Upper lobe of left lung (tissue), 6 donors: Measurements from ENCODE around the gene TBXAS1. TPM values are rescaled to one million over a fixed set of nuclear protein-coding genes. Genes with fewer than 3 reads are reported as not detected.

Experiments
- ATAC-seq, 2 donors: fragments of 200-7000 bp; cut with Tn5 transposase; one replicate each; pipeline ENCODE4 v1.9.1; 2022; ENCODE audit warnings: mild to moderate bottlenecking in 2 of 2, moderate library complexity in 2 of 2; ENCODE audit not compliant: low FRiP score in 2 of 2
- DNase-seq, 2 donors: peaks; one replicate each; pipeline ENCODE4 v3.0.0-alpha.2; 2019 to 2020
- H3K27ac ChIP-seq, 4 donors: fragments of 200-600 bp; sonication (generic); one replicate each; pipeline ENCODE4 v1.5.1; 2016 to 2019
- H3K27me3 ChIP-seq, 4 donors: fragments of 200-600 bp; sonication (generic); one replicate each; pipeline ENCODE4 v1.5.1; 2017 to 2019
- H3K36me3 ChIP-seq, 4 donors: fragments of 200-600 bp; sonication (generic); one replicate each; pipeline ENCODE4 v1.5.1; 2016 to 2019
- H3K4me1 ChIP-seq, 4 donors: fragments of 200-600 bp; sonication (generic); one replicate each; pipeline ENCODE4 v1.5.1; 2018 to 2019
- H3K4me3 ChIP-seq, 4 donors: fragments of 200-600 bp; sonication (generic); one replicate each; pipeline ENCODE4 v1.5.1; 2017 to 2019; ENCODE audit warnings: mild to moderate bottlenecking in 2 of 4, moderate library complexity in 1 of 4
- H3K9me3 ChIP-seq, 4 donors: fragments of 200-600 bp; sonication (generic); one replicate each; pipeline ENCODE4 v1.5.1; 2018 to 2019
- CTCF ChIP-seq, 6 experiments: fragments of 450-650 bp in 4 of 6; fragments of 200-600 bp in 2 of 6; sonication (generic) in 2 of 6; IDR thresholded peaks; one replicate each; pipeline ENCODE4 v1.5.1; 2016 to 2019; ENCODE audit warnings: antibody characterized with exemption in 6 of 6
- EP300 ChIP-seq, 4 donors: sonication (generic); formaldehyde crosslinking; IDR thresholded peaks; one replicate each; pipeline ENCODE4 v1.5.1; 2017; ENCODE audit warnings: antibody characterized with exemption in 4 of 4, control low read depth in 2 of 4
- POLR2A ChIP-seq, 4 donors: fragments of 450-650 bp; IDR thresholded peaks; one replicate each; pipeline ENCODE4 v1.5.1; 2016 to 2017; ENCODE audit warnings: antibody characterized with exemption in 4 of 4, mild to moderate bottlenecking in 2 of 4
- POLR2AphosphoS5 ChIP-seq, 2 donors: sonication (generic); formaldehyde crosslinking; IDR thresholded peaks; one replicate each; pipeline ENCODE4 v1.5.1; 2017; ENCODE audit warnings: antibody characterized with exemption in 2 of 2
- WGBS, 2 donors: methylation state at CpG; one replicate each; pipeline ENCODE4 v1.1.5; 2017 to 2018; 5-methylcytosine and 5-hydroxymethylcytosine counted together
- total RNA-seq, 6 donors: library from RNA; depleted of rRNA in 4 of 6; stranded (reverse); fragments of >200 nt in 4 of 6; gene quantifications; one replicate each; pipeline versions ENCODE4 v1.1.0 to v1.2.1, GENCODE V29; 2016 to 2021
- donor health status: DM: no; HTN: no; CAD: no; lungs with moderate emphysema.
- donor health status: DM: no; HTN: yes; CAD: no; lungs with severe emphysema.

TBXAS1 gene
- total RNA-seq, 6 donors from 2014 or later, result 62.8 to 317 (median 85.6) TPM

- no peak for ATAC-seq
- Histone ChIP-seq H3K27me3 (no peaks in the 10 kb centered on the region), H3K36me3 (peaks cover 0 to 5% (median 0%) of the 10 kb centered on the region in 4 donors), H3K27ac (peak overlapping the region; percentile 2 to 67 (median 58)), H3K4me3 (no peak overlapping the region), H3K9me3 (no peaks in the 10 kb centered on the region), H3K4me1 (peaks cover 10 to 49% (median 32%) of the 10 kb centered on the region in 4 donors)
- WGBS, 2 donors, result 54 to 57% methylated on average over 8 of the region's 8 CpGs
- TF ChIP-seq POLR2A (IDR thresholded peaks at IDR 0.05) (no peak), CTCF (IDR thresholded peaks at IDR 0.05) (no peak), EP300 (IDR thresholded peaks at IDR 0.05) (no peak), POLR2AphosphoS5 (IDR thresholded peaks at IDR 0.05) (no peak)
- DNase-seq, result no peak
Observed at GRCh38 chr7:139873593-139874301, 44.7 kb downstream of the TBXAS1 start.

DNA sequence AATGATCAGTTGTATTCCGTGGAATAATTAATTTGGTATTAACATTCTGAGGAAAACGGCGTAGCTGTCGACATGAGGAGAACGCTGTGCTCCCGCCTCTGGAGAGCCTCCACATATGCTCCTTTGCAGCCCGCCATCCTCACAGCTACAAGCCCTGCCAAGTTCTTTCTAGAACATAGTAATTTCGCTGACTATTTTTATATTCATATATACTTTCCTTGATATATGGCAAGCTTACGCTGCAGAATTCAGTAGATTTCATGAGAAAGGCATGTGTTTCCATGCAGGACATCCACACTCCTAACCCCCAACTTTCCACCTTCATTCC is 45.2 kb downstream of the TBXAS1 start:
- peak overlapping the region in 3 of 4 donors; percentile 2 to 67 (median 60) for H3K27ac ChIP-seq
- TF ChIP-seq POLR2AphosphoS5 (IDR thresholded peaks at IDR 0.05), result no peak
- no peak overlapping the region for H3K4me3 ChIP-seq
- H3K4me1 ChIP-seq, result peaks cover 10 to 49% (median 32%) of the 10 kb centered on the region in 4 donors
- peaks cover 0 to 5% (median 0%) of the 10 kb centered on the region in 4 donors for H3K36me3 ChIP-seq
- ATAC-seq, result no peak
- H3K9me3 ChIP-seq, result no peaks in the 10 kb centered on the region
- no peaks in the 10 kb centered on the region for H3K27me3 ChIP-seq
- 86 to 90% methylated on average over 9 of the region's 9 CpGs for WGBS, 2 donors
- DNase-seq, result no peak

GRCh38 chr7:139875821-139876241 is 46.8 kb downstream of the TBXAS1 start:
- H3K27me3 ChIP-seq, result no peaks in the 10 kb centered on the region
- ATAC-seq (peak; percentile 67 to 78), DNase-seq (peak in 1 of 2 donors; percentile 56)
- H3K4me1 ChIP-seq, result peaks cover 4 to 36% (median 28%) of the 10 kb centered on the region in 4 donors
- TF ChIP-seq CTCF (IDR thresholded peaks at IDR 0.05), result no peak
- peak in 2 of 4 donors; percentile 43 to 50 for TF ChIP-seq EP300 (IDR thresholded peaks at IDR 0.05)
- peak in 1 of 4 donors; percentile 13 for TF ChIP-seq POLR2A (IDR thresholded peaks at IDR 0.05)
- TF ChIP-seq POLR2AphosphoS5 (IDR thresholded peaks at IDR 0.05), result peak; percentile 23 to 52
- H3K36me3 ChIP-seq, result peaks cover 0 to 5% (median 0%) of the 10 kb centered on the region in 4 donors
- H3K4me3 ChIP-seq, result no peak overlapping the region
- H3K27ac ChIP-seq, result no peak overlapping the region
- no peaks in the 10 kb centered on the region for H3K9me3 ChIP-seq
- 39 to 40% methylated on average over 6 to 7 of the region's 7 CpGs for WGBS, 2 donors

DNA sequence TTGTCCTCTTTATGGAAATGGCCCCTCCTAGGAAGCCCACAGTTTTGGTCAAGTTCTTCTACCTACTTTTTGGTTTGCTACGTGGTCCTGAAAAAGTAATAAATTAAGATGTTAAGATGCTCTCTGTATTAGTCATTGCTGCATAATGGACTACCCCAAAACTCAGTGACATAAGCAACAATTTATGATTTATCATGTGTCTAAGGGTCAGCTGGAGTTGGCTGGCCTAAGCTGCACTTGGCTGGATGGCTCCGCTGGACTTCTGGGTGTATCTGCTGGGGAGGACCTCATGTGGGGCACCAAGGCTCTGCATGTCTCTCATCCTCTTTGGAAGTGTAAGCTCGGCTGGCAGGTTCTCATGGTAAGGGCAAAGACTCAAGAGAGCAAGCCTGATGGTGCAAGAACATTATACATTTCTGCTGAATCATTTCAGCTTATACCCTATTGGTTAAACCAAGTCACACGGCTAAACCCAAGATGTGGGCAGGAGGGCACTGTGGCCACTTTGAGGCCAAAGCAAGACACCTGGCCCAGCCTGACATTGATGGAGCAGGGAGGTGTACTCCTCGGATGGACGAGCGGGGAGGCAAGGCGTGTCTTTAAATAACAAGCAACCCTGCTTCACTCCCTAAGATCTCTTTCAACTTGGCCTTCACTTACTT is 47.7 kb downstream of the TBXAS1 start:
- no peaks in the 10 kb centered on the region for H3K9me3 ChIP-seq
- peaks cover 0 to 33% (median 27%) of the 10 kb centered on the region in 4 donors for H3K4me1 ChIP-seq
- 93 to 96% methylated on average over 8 of the region's 8 CpGs for WGBS, 2 donors
- no peak overlapping the region for H3K27ac ChIP-seq
- peaks cover 0 to 5% (median 0%) of the 10 kb centered on the region in 4 donors for H3K36me3 ChIP-seq
- no peak overlapping the region for H3K4me3 ChIP-seq
- DNase-seq, result no peak
- TF ChIP-seq EP300 (IDR thresholded peaks at IDR 0.05), result no peak
- TF ChIP-seq POLR2AphosphoS5 (IDR thresholded peaks at IDR 0.05), result no peak
- no peak for TF ChIP-seq CTCF (IDR thresholded peaks at IDR 0.05)
- no peak for TF ChIP-seq POLR2A (IDR thresholded peaks at IDR 0.05)
- no peaks in the 10 kb centered on the region for H3K27me3 ChIP-seq
- ATAC-seq, result no peak

- Histone ChIP-seq H3K4me1 (peaks cover 0 to 8% (median 4%) of the 10 kb centered on the region in 4 donors), H3K27ac (no peak overlapping the region), H3K9me3 (no peaks in the 10 kb centered on the region), H3K27me3 (no peaks in the 10 kb centered on the region), H3K36me3 (no peaks in the 10 kb centered on the region), H3K4me3 (no peak overlapping the region)
- ATAC-seq (no peak), DNase-seq (no peak)
- TF ChIP-seq POLR2AphosphoS5 (IDR thresholded peaks at IDR 0.05) (no peak), EP300 (IDR thresholded peaks at IDR 0.05) (no peak), POLR2A (IDR thresholded peaks at IDR 0.05) (no peak), CTCF (IDR thresholded peaks at IDR 0.05) (no peak)
- 63 to 92% methylated on average over 3 of the region's 3 CpGs for WGBS, 2 donors
Observed at GRCh38 chr7:139883814-139884213, 54.8 kb downstream of the TBXAS1 start.
